HG03457 (cell line): ENCODE results near the gene PHLDA3.

ENCODE experiments used
- ATAC-seq: cut with Tn5 transposase; IDR thresholded peaks from one replicate; pipeline ENCODE4 v1.9.1; 2021; ENCODE audit warnings: moderate number of reproducible peaks; ENCODE audit not compliant: unreplicated experiment

Gene PHLDA3

DNA sequence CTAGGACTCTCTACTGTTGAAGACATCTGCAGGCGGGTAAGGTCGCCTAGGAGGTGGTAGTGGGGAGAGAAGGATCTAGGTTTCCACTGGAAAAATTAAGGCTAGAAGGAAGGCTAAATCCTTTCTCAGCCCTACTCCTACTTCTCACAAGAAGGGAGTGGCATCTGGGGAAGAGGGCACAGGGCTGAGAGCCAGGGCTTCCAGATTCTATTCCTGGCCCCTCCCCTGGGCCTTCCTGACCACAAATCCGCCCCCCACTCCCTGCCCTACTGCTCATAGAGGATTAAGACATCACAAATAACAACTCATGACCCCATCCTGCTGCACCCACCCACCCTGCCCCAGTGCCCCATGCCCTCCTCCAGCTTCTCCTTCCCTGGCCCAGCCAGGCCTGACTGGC lies 2.5 kb downstream of the PHLDA3 start:
- ATAC-seq, result no peak

- no peak for ATAC-seq
Observed at GRCh38 chr1:201465698-201466290, 3.2 kb downstream of the PHLDA3 start.

- ATAC-seq, result no peak
Observed at GRCh38 chr1:201463071-201463552, 5.9 kb downstream of the PHLDA3 start.

- no peak for ATAC-seq
Observed at GRCh38 chr1:201461645-201462441, 7.1 kb downstream of the PHLDA3 start.

- no peak for ATAC-seq
Observed at GRCh38 chr1:201460814-201461644, 8.0 kb downstream of the PHLDA3 start.

GRCh38 chr1:201459775-201460174 lies 9.2 kb downstream of the PHLDA3 start:
- ATAC-seq, result no peak

DNA sequence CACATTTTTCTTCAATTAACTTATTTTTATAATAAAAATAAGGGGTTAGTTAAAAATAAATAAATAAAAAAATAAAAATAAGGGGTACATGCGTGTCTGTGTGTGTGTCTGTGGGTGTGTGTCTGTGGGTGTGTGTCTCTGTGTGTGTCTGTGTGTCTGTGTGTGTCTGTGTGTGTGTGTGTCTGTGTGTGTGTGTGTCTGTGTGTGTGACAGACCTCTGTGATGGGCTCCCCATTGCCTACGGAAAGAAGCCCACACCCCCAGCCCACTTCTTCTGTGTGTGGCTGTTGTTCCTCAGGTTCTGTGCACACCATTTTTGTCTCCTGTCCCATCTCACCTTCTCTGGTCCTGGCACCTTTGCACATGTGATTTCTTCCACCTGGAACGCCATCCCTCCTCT lies 9.9 kb downstream of the PHLDA3 start:
- no peak for ATAC-seq

- ATAC-seq, result no peak
Observed at GRCh38 chr1:201457508-201457960, 11.5 kb downstream of the PHLDA3 start.

DNA sequence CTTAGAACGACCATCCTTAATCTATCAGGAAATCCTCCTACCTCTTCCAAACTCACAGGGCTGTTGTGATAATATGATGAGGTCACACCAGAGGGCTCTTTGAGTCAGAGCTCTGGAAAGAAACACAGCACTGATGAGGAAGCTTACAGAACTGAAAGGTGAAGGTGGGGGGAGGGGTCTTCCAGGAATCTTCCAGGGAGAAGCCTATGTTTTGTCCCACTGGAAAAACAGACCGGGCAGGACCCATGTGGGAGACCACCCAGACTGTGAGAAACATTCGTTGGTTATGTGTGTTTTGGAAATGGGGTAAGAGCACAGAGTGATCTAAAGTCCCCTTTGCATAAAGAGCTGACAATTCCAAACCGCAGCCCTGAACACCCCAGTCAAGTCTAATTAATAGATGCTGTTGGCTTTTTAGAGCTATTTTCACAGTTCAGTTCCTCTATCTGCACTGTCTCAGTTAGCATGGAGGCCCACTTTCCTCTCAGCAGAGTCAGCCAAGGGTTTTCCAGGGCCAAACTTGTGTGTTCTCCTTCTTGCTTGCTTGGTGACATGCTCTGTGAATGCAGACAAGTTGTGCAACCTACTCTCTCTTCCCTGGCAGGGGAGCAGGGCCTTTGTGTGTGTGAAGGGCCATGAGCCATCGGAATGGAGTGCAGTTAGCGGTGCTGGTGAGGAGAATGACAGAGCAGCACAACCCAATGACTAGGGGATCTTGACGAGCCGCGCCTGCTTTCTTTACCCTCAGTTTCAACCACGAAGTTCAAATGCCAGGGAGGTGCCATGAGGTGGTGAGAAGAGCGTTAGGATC lies 12.3 kb downstream of the PHLDA3 start:
- no peak for ATAC-seq

DNA sequence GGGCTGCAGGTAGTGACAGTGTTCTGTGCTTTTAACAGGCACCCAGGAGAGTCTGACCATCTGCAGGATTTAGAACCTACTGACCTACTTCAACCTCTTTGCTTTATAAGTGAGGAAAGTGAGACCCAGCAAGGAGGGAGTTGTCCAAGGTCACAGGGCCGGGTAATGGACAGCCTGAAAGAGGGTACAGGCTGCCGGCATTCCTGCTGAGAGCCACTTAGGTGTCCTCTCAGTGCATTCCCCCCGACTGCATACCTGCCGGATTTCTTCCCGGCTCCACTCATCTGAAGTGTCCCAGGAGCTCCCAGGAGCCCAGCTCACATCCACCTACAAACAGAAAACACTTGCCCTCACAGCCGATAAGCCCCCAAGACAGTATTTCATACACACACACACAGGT lies 13.9 kb downstream of the PHLDA3 start:
- ATAC-seq, result no peak

GRCh38 chr1:201454608-201455007 lies 14.4 kb downstream of the PHLDA3 start:
- ATAC-seq, result no peak

DNA sequence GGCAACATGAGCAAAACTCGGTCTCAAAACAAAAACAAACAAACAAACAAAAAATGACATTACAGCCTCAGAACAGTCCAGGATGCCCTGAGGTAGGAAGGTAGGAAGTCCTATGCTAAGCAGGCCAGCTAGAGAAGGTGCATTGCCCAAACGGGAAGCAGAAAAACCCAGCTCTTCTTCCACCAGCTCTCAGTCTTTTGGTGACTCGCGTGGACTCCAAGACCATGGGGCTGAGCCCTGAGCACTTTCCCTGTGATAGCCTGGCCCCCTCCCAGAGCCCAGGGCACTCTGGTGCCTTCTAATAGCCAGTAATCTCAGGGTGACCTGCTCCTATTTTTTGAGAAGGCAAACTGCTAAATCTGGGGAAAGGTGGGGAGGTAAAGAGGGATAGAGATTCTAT lies 16.1 kb downstream of the PHLDA3 start:
- ATAC-seq, result no peak

- no peak for ATAC-seq
Observed at GRCh38 chr1:201450721-201451291, 18.2 kb downstream of the PHLDA3 start.

- ATAC-seq, result no peak
Observed at GRCh38 chr1:201448990-201449389, 20.0 kb downstream of the PHLDA3 start.

DNA sequence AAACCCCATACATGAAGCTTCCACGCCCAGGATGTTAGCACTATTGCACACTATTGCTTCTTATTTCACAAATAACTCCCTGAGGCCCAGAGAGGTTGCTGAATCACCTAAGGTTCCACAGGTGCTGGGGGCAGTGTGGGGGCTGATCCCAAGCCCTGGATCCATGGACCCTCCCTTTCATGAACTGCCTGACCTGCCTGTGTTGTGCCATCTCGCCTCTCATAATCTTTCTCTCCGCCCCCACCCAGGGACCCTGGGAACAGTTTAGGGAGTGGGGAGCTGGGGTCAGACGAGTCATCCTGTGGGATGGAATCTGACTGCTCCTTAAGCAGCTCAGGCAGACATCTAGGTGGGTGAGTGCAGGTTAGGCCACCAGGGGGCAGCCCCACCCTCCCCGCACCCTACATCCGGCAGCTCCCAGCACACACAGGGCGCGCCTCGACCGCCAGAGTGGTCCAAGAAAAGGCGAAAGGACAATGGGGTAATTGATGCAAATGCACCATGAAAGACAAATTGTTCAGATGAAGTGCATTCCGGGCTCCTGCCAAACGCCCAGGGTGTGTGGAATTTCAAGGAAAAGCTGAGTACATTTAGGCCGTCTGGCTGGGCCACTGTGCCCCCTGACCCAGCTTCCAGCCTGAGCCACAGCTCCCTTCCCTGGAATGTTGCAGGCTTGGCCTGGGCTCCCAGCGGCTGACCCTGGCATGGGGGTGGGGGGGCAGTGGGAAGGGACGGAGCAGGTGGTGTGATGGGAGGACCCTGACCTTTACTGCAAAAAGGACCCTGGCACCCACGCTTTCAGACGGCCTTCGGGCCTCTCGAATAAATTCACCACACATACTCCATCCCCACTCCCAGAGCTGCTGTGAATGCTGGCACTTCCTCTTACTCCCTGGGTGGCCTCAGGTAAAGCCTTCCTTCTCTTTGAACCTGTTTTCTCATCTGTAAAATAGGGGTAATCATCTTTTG lies 20.8 kb downstream of the PHLDA3 start:
- no peak for ATAC-seq

GRCh38 chr1:201445310-201445709 lies 23.7 kb downstream of the PHLDA3 start:
- no peak for ATAC-seq

- no peak for ATAC-seq
Observed at GRCh38 chr1:201444792-201445191, 24.2 kb downstream of the PHLDA3 start.

DNA sequence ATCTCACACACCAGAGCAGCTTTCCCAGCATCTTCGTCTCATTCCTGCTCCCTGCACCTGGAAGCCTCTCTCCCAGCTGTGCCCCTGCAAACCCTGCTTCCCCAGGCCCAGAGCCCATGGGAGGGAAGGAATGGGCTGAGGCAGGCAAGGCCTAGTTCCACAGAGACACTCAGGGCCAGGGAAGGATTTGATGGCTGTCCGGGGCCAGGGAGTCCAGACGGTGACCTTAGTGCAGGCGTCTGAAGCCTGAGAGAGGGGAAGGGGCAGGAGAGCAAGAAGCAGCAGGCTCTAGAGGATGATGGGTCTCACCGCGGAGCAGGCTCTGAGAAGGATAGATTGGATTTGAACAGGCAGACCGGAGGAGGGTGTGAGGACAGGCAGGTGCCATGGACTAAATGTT lies 25.2 kb downstream of the PHLDA3 start:
- ATAC-seq, result no peak

GRCh38 chr1:201436969-201437368 lies 32.0 kb downstream of the PHLDA3 start:
- no peak for ATAC-seq
